Mesenchymal stem cell (in vitro differentiated cells and primary cell): Measurements from ENCODE around the gene NUAK1.
A peak's percentile ranks its signal among the peaks of the same experiment; 100 is the strongest.

Experiments
- DNase-seq: peaks from one replicate; pipeline ENCODE4 v3.0.0-alpha.2; 2013
- H2AFZ ChIP-seq: one replicate; pipeline ENCODE4 v1.6.1; 2013; ENCODE audit warnings: low read depth, mild to moderate bottlenecking, control low read depth, inconsistent platforms, low read length, moderate library complexity
- H2AK5ac ChIP-seq: 2 replicates; pipeline ENCODE4 v1.6.1; 2013; ENCODE audit warnings: low read length, moderate library complexity, mild to moderate bottlenecking, inconsistent platforms; ENCODE audit not compliant: severe bottlenecking
- H2BK120ac ChIP-seq: one replicate; pipeline ENCODE4 v1.6.1; 2013; ENCODE audit warnings: low read depth, mild to moderate bottlenecking, inconsistent platforms, low read length, moderate library complexity
- H2BK12ac ChIP-seq, 2 experiments: one replicate each; pipeline ENCODE4 v1.6.1; 2013; ENCODE audit warnings: inconsistent platforms in 2 of 2, low read length in 2 of 2, mild to moderate bottlenecking in 2 of 2, moderate library complexity in 2 of 2, control low read depth in 1 of 2
- H2BK15ac ChIP-seq: one replicate; pipeline ENCODE4 v1.6.1; 2013; ENCODE audit warnings: mild to moderate bottlenecking, low read depth, inconsistent platforms; ENCODE audit not compliant: poor library complexity, severe bottlenecking
- H2BK5ac ChIP-seq: 2 replicates; pipeline ENCODE4 v1.6.1; 2013; ENCODE audit warnings: low read depth, mild to moderate bottlenecking, low read length, control low read depth, inconsistent platforms; ENCODE audit not compliant: poor library complexity, severe bottlenecking
- H3K14ac ChIP-seq, 2 experiments: one replicate each; pipeline ENCODE4 v1.6.1; 2013; ENCODE audit warnings: inconsistent platforms in 2 of 2, low read length in 2 of 2, control low read depth in 1 of 2, mild to moderate bottlenecking in 1 of 2, moderate library complexity in 1 of 2
- H3K18ac ChIP-seq, 2 experiments: one replicate each; pipeline ENCODE4 v1.6.1; 2013; ENCODE audit warnings: inconsistent platforms in 2 of 2, low read length in 2 of 2, control low read depth in 1 of 2, low read depth in 1 of 2, mild to moderate bottlenecking in 1 of 2
- H3K23ac ChIP-seq, 2 experiments: one replicate each; pipeline ENCODE4 v1.6.1; 2013; ENCODE audit warnings: inconsistent platforms in 2 of 2, low read length in 2 of 2, mild to moderate bottlenecking in 2 of 2, moderate library complexity in 2 of 2, control low read depth in 1 of 2
- H3K27ac ChIP-seq: 2 replicates; pipeline ENCODE4 v1.5.1; 2013; ENCODE audit warnings: mild to moderate bottlenecking, moderate library complexity, low read length, control low read depth, inconsistent platforms; ENCODE audit not compliant: poor library complexity, severe bottlenecking
- H3K27me3 ChIP-seq, 2 experiments: 2 replicates each; pipeline versions ENCODE4 v1.6.1 to v1.7.0; 2013; ENCODE audit warnings: low read length in 2 of 2, mild to moderate bottlenecking in 2 of 2, moderate library complexity in 2 of 2, control low read depth in 1 of 2, inconsistent platforms in 1 of 2; ENCODE audit not compliant: control insufficient read depth in 1 of 2, insufficient read depth in 1 of 2
- H3K36me3 ChIP-seq, 2 experiments: 2 replicates each; pipeline versions ENCODE4 v1.6.1 to v1.7.0; 2013; ENCODE audit warnings: low read length in 2 of 2, control low read depth in 1 of 2, inconsistent platforms in 1 of 2, low read depth in 1 of 2, mild to moderate bottlenecking in 1 of 2; ENCODE audit not compliant: insufficient read depth in 2 of 2, control insufficient read depth in 1 of 2
- H3K4ac ChIP-seq, 2 experiments: one replicate each; pipeline ENCODE4 v1.6.1; 2013; ENCODE audit warnings: inconsistent platforms in 2 of 2, low read length in 2 of 2, mild to moderate bottlenecking in 2 of 2, moderate library complexity in 2 of 2, control low read depth in 1 of 2, low read depth in 1 of 2
- H3K4me1 ChIP-seq: 2 replicates; pipeline ENCODE4 v1.6.1; 2013; ENCODE audit warnings: low read depth, low read length, control low read depth; ENCODE audit not compliant: control insufficient read depth, insufficient read depth
- H3K4me2 ChIP-seq: 2 replicates; pipeline ENCODE4 v1.6.1; 2013; ENCODE audit warnings: low read length, mild to moderate bottlenecking, inconsistent platforms; ENCODE audit not compliant: poor library complexity, severe bottlenecking
- H3K4me3 ChIP-seq, 2 experiments: 2 replicates each; pipeline versions ENCODE4 v1.5.1 to v1.7.0; 2013; ENCODE audit warnings: low read length in 2 of 2, mild to moderate bottlenecking in 2 of 2, control low read depth in 1 of 2, low read depth in 1 of 2; ENCODE audit not compliant: insufficient read depth in 1 of 2
- H3K79me1 ChIP-seq: replicated peaks from 2 replicates; pipeline ENCODE4 v1.6.1; 2013; ENCODE audit warnings: mild to moderate bottlenecking, control low read depth, low read length, inconsistent platforms; ENCODE audit not compliant: poor library complexity, severe bottlenecking
- H3K9ac ChIP-seq: 2 replicates; pipeline ENCODE4 v1.7.0; 2013; ENCODE audit warnings: mild to moderate bottlenecking, low read length, moderate library complexity
- H3K9me3 ChIP-seq: 2 replicates; pipeline ENCODE4 v1.7.0; 2013; ENCODE audit warnings: mild to moderate bottlenecking, low read length; ENCODE audit not compliant: control insufficient read depth
- H4K8ac ChIP-seq: one replicate; pipeline ENCODE4 v1.6.1; 2013; ENCODE audit warnings: inconsistent platforms, mild to moderate bottlenecking, low read length, moderate library complexity
- H4K91ac ChIP-seq: one replicate; pipeline ENCODE4 v1.6.1; 2013; ENCODE audit warnings: mild to moderate bottlenecking, low read length, inconsistent platforms
- WGBS: methylation state at CpG from one replicate; pipeline ENCODE4 v1.1.7; 2013; ENCODE audit warnings: mixed read lengths; 5-methylcytosine and 5-hydroxymethylcytosine counted together

NUAK1 gene

DNA sequence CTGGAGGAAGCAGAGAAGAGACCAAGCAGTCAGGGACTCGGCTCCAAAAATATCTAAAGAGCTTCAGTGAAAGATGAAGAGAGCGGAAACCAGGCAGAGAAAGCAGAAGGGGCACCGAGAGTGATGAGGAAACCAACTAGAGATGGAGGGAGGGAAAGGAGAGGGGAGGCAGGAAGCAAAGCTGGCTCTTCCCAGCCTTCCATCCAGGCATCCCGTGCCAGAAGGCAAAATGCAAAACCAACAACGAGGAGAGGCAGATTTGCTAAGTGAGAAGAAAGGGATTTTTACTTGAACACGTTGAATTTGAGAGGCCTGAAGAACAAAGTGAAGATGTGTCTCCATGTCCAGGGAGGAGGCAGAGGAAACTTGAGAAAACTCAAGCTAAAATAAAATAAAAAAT, 90.1 kb downstream of the NUAK1 start:
- H3K4me2 ChIP-seq, result no peak overlapping the region
- H3K27ac ChIP-seq, result no peak overlapping the region
- H4K91ac ChIP-seq, result no peak overlapping the region
- H3K18ac ChIP-seq, result peak overlapping the region in 1 of 2 experiments; percentile 23
- no peak overlapping the region for H3K14ac ChIP-seq
- H2AK5ac ChIP-seq, result peak overlapping the region; percentile 75
- WGBS, result 90% methylated on average over 6 of the region's 6 CpGs
- H2BK12ac ChIP-seq, result no peak overlapping the region
- H3K27me3 ChIP-seq, result no peaks in the 10 kb centered on the region
- no peak overlapping the region for H3K4ac ChIP-seq
- DNase-seq, result no peak
- no peak overlapping the region for H3K9ac ChIP-seq
- H2AFZ ChIP-seq, result no peak overlapping the region
- no peaks in the 10 kb centered on the region for H3K36me3 ChIP-seq
- no peak overlapping the region for H4K8ac ChIP-seq
- peaks cover 3% of the 10 kb centered on the region for H3K4me1 ChIP-seq
- no peak overlapping the region for H3K4me3 ChIP-seq
- no peak overlapping the region for H2BK5ac ChIP-seq
- H2BK120ac ChIP-seq, result no peak overlapping the region
- H3K23ac ChIP-seq, result no peak overlapping the region
- H3K79me1 ChIP-seq, result no peaks in the 10 kb centered on the region
- H2BK15ac ChIP-seq, result no peak overlapping the region
- no peaks in the 10 kb centered on the region for H3K9me3 ChIP-seq

- WGBS, result 94% methylated on average over 1 of the region's 1 CpG
- Histone ChIP-seq H3K4me1 (peaks cover 3% of the 10 kb centered on the region), H3K27me3 (no peaks in the 10 kb centered on the region), H3K4me2 (no peak overlapping the region), H2BK5ac (no peak overlapping the region), H2BK12ac (no peak overlapping the region), H3K18ac (no peak overlapping the region), H3K27ac (no peak overlapping the region), H2AFZ (no peak overlapping the region), H3K36me3 (no peaks in the 10 kb centered on the region), H3K23ac (no peak overlapping the region), H2BK120ac (no peak overlapping the region), H3K14ac (no peak overlapping the region), H3K9ac (no peak overlapping the region), H2AK5ac (peak overlapping the region; percentile 67), H2BK15ac (peak overlapping the region; percentile 28), H4K8ac (no peak overlapping the region), H3K4ac (no peak overlapping the region), H4K91ac (no peak overlapping the region), H3K4me3 (no peak overlapping the region), H3K79me1 (no peaks in the 10 kb centered on the region), H3K9me3 (no peaks in the 10 kb centered on the region)
- DNase-seq, result no peak
Observed at GRCh38 chr12:106048016-106048415, 90.7 kb downstream of the NUAK1 start.

DNA sequence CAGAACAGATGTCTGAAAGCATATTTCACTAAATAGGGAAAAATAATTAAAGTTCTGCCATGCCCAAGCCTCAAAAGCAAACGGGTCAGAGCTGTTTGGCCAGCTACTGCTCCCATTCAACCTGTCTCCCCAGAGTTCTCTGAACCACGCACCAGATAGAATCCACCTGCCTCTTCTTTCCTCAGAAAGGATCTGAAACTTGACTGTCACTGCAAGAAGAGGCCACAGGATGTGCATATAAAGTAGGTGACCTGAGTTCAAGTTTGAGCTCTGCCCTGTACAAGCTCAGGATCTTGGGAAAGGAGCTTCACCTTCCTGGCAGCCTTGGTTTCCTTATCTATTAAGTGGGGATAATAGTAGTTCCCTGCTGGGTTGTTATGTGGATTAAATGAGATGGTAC, 91.8 kb downstream of the NUAK1 start:
- Histone ChIP-seq H2BK12ac (no peak overlapping the region), H3K4me1 (peaks cover 3% of the 10 kb centered on the region), H3K27ac (no peak overlapping the region), H2BK120ac (no peak overlapping the region), H3K18ac (no peak overlapping the region), H4K8ac (no peak overlapping the region), H2BK5ac (no peak overlapping the region), H3K27me3 (no peaks in the 10 kb centered on the region), H3K36me3 (no peaks in the 10 kb centered on the region), H3K23ac (no peak overlapping the region), H3K4me3 (no peak overlapping the region), H2AFZ (no peak overlapping the region), H2BK15ac (no peak overlapping the region), H3K4ac (no peak overlapping the region), H3K14ac (no peak overlapping the region), H3K79me1 (no peaks in the 10 kb centered on the region), H3K9ac (no peak overlapping the region), H2AK5ac (no peak overlapping the region), H3K4me2 (no peak overlapping the region), H3K9me3 (no peaks in the 10 kb centered on the region), H4K91ac (no peak overlapping the region)
- DNase-seq, result no peak
- WGBS, result 95% methylated on average over 2 of the region's 2 CpGs

GRCh38 chr12:106046301-106046846, 92.4 kb downstream of the NUAK1 start:
- Histone ChIP-seq H3K9me3 (no peaks in the 10 kb centered on the region), H2BK120ac (no peak overlapping the region), H3K4me1 (peaks cover 3% of the 10 kb centered on the region), H3K4ac (peak overlapping the region in 1 of 2 experiments; percentile 19), H3K14ac (no peak overlapping the region), H3K18ac (no peak overlapping the region), H2BK15ac (no peak overlapping the region), H2BK5ac (peak overlapping the region; percentile 8), H3K23ac (no peak overlapping the region), H3K27ac (no peak overlapping the region), H2AK5ac (peak overlapping the region; percentile 71), H2BK12ac (peak overlapping the region in 1 of 2 experiments; percentile 30), H3K4me2 (no peak overlapping the region), H3K36me3 (no peaks in the 10 kb centered on the region), H3K4me3 (no peak overlapping the region), H3K9ac (no peak overlapping the region), H3K27me3 (no peaks in the 10 kb centered on the region), H4K91ac (no peak overlapping the region), H2AFZ (no peak overlapping the region), H3K79me1 (no peaks in the 10 kb centered on the region), H4K8ac (no peak overlapping the region)
- 82% methylated on average over 3 of the region's 4 CpGs for WGBS
- DNase-seq, result no peak
